Omental fat pad (tissue), 4 donors: ENCODE results near the gene ADGRL4. TPM values are rescaled to one million over a fixed set of nuclear protein-coding genes. Genes with fewer than 3 reads are reported as not detected.

ENCODE experiments used
- ATAC-seq: fragments of 150-250 bp; one replicate; pipeline ENCODE4 v1.9.1; 2016; ENCODE audit warnings: mild to moderate bottlenecking, moderate library complexity; ENCODE audit not compliant: low FRiP score
- DNase-seq: peaks from one replicate; pipeline ENCODE4 v3.0.0-alpha.2; 2019; ENCODE audit warnings: low spot score
- CTCF ChIP-seq, 3 donors: fragments of 450-650 bp; IDR thresholded peaks; one replicate each; pipeline ENCODE4 v1.5.1; 2016 to 2017; ENCODE audit warnings: antibody characterized with exemption in 3 of 3, mild to moderate bottlenecking in 3 of 3, moderate library complexity in 2 of 3
- total RNA-seq, 4 donors: library from RNA; depleted of rRNA; stranded (reverse); fragments of >200 nt; gene quantifications; one replicate each; pipeline ENCODE4 v1.1.0, GENCODE V29; 2016

Gene ADGRL4
- total RNA-seq, 4 donors from 2014 or later = 26.5 to 282 (median 103) TPM

- ATAC-seq (no peak), DNase-seq (no peak)
- no peak for TF ChIP-seq CTCF (IDR thresholded peaks at IDR 0.05)
Measured at GRCh38 chr1:78864175-78864574, 142.4 kb downstream of the ADGRL4 start.

GRCh38 chr1:78856096-78856495 lies 150.4 kb downstream of the ADGRL4 start:
- TF ChIP-seq CTCF (IDR thresholded peaks at IDR 0.05) = no peak
- DNase-seq (no peak), ATAC-seq (no peak)

- DNase-seq (no peak), ATAC-seq (no peak)
- TF ChIP-seq CTCF (IDR thresholded peaks at IDR 0.05) = no peak
Measured at GRCh38 chr1:78855258-78855657, 151.3 kb downstream of the ADGRL4 start.

- DNase-seq (no peak), ATAC-seq (no peak)
- no peak for TF ChIP-seq CTCF (IDR thresholded peaks at IDR 0.05)
Measured at GRCh38 chr1:78854556-78854955, 152.0 kb downstream of the ADGRL4 start.

GRCh38 chr1:78843546-78843945 lies 163.0 kb downstream of the ADGRL4 start:
- ATAC-seq = no peak
- no peak for DNase-seq
- TF ChIP-seq CTCF (IDR thresholded peaks at IDR 0.05) = no peak

GRCh38 chr1:78843111-78843510 lies 163.4 kb downstream of the ADGRL4 start:
- no peak for ATAC-seq
- TF ChIP-seq CTCF (IDR thresholded peaks at IDR 0.05) = no peak
- DNase-seq = no peak

GRCh38 chr1:78840453-78841271 lies 165.9 kb downstream of the ADGRL4 start:
- no peak for DNase-seq
- ATAC-seq = peak; percentile 78
- TF ChIP-seq CTCF (IDR thresholded peaks at IDR 0.05) = no peak
